ENCODE data around the gene GSE1. TPM values are rescaled to one million over a fixed set of nuclear protein-coding genes. Genes with fewer than 3 reads are reported as not detected.
A peak's percentile ranks its signal among the peaks of the same experiment; 100 is the strongest.

The GSE1 gene
- total RNA-seq, 2 experiments from 2014 or later = 25.1 to 27.6 TPM

GRCh38 chr16:85623997-85624601 lies 11.0 kb downstream of the GSE1 start:
- no peak overlapping the region for H3K27ac Mint-ChIP-seq
- peaks cover 8% of the 10 kb centered on the region for H3K36me3 Mint-ChIP-seq
- no peak for DNase-seq
- H3K4me1 Mint-ChIP-seq = peaks cover 40% of the 10 kb centered on the region
- no peaks in the 10 kb centered on the region for H3K27me3 Mint-ChIP-seq
- no peaks in the 10 kb centered on the region for H3K9me3 Mint-ChIP-seq
- no peak overlapping the region for H3K4me3 Mint-ChIP-seq

- Mint-ChIP-seq H3K4me1 (peaks cover 42% of the 10 kb centered on the region), H3K9me3 (peaks cover 2% of the 10 kb centered on the region), H3K36me3 (peaks cover 11% of the 10 kb centered on the region), H3K27ac (no peak overlapping the region), H3K4me3 (no peak overlapping the region), H3K27me3 (no peaks in the 10 kb centered on the region)
- no peak for DNase-seq
Observed at GRCh38 chr16:85624646-85625045, 11.5 kb downstream of the GSE1 start.

- DNase-seq = no peak
- Mint-ChIP-seq H3K27me3 (no peaks in the 10 kb centered on the region), H3K9me3 (peaks cover 6% of the 10 kb centered on the region), H3K4me3 (no peak overlapping the region), H3K27ac (no peak overlapping the region), H3K4me1 (peaks cover 43% of the 10 kb centered on the region), H3K36me3 (peaks cover 15% of the 10 kb centered on the region)
Observed at GRCh38 chr16:85625053-85625452, 11.9 kb downstream of the GSE1 start.

- peaks cover 16% of the 10 kb centered on the region for H3K36me3 Mint-ChIP-seq
- peaks cover 40% of the 10 kb centered on the region for H3K4me1 Mint-ChIP-seq
- DNase-seq = no peak
- H3K27me3 Mint-ChIP-seq = no peaks in the 10 kb centered on the region
- no peak overlapping the region for H3K4me3 Mint-ChIP-seq
- no peak overlapping the region for H3K27ac Mint-ChIP-seq
- peaks cover 7% of the 10 kb centered on the region for H3K9me3 Mint-ChIP-seq
Observed at GRCh38 chr16:85625485-85626117, 12.5 kb downstream of the GSE1 start.

GRCh38 chr16:85626191-85626981 lies 13.3 kb downstream of the GSE1 start:
- H3K4me3 Mint-ChIP-seq = no peak overlapping the region
- H3K27ac Mint-ChIP-seq = peak overlapping the region; percentile 48

DNA sequence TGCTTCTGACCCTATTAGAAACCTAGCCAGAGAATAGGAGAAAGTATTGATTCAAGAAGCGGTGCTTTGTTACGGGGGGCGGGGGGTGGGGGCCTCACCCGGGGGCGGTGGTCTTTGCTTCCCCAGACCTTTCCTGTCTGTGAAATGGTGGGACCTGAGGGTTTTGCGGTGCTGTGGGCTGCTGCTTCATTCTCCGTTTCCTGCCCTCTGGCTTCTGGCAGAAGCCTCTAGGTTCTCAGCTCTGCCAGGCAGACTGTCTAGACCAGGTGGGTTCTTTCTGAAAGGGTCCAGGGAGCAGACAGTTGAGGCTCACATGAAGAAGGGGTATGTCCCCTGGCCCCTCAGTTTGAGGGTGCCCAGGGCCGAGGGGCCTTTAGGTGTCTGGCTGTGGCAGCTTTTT lies 14.0 kb downstream of the GSE1 start:
- H3K36me3 Mint-ChIP-seq = peaks cover 16% of the 10 kb centered on the region
- peak overlapping the region; percentile 38 for H3K27ac Mint-ChIP-seq
- H3K4me1 Mint-ChIP-seq = peaks cover 32% of the 10 kb centered on the region
- peaks cover 7% of the 10 kb centered on the region for H3K9me3 Mint-ChIP-seq
- H3K27me3 Mint-ChIP-seq = no peaks in the 10 kb centered on the region
- no peak for DNase-seq
- H3K4me3 Mint-ChIP-seq = no peak overlapping the region

More at GRCh38 chr16:85626191-85626981, 13.3 kb downstream of the GSE1 start:
- DNase-seq = no peak
- H3K36me3 Mint-ChIP-seq = peaks cover 16% of the 10 kb centered on the region
- H3K27me3 Mint-ChIP-seq = no peaks in the 10 kb centered on the region
- peaks cover 7% of the 10 kb centered on the region for H3K9me3 Mint-ChIP-seq
- peaks cover 36% of the 10 kb centered on the region for H3K4me1 Mint-ChIP-seq

- H3K4me3 Mint-ChIP-seq = no peak overlapping the region
- peaks cover 7% of the 10 kb centered on the region for H3K9me3 Mint-ChIP-seq
- H3K27ac Mint-ChIP-seq = peak overlapping the region; percentile 38
- H3K36me3 Mint-ChIP-seq = peaks cover 16% of the 10 kb centered on the region
- no peak for DNase-seq
- peaks cover 26% of the 10 kb centered on the region for H3K4me1 Mint-ChIP-seq
- H3K27me3 Mint-ChIP-seq = no peaks in the 10 kb centered on the region
Observed at GRCh38 chr16:85627526-85628264, 14.6 kb downstream of the GSE1 start.

DNA sequence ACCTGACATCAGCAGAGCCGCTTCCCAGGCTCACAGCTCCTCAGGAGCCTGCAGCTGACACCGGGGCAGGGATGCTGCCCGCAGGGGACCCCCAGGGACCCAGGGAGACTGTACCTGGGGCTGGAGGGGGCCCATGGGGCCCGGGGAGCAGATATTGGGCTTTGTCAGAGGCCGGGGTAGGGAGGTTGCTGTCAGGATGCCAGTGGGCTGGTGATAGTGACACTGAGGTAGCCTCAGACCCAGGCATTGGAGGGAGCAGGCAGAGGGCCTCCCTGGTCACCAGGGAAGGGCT lies 15.1 kb downstream of the GSE1 start:
- peaks cover 16% of the 10 kb centered on the region for H3K36me3 Mint-ChIP-seq
- H3K27me3 Mint-ChIP-seq = no peaks in the 10 kb centered on the region
- H3K9me3 Mint-ChIP-seq = peaks cover 7% of the 10 kb centered on the region
- no peak for DNase-seq
- H3K27ac Mint-ChIP-seq = no peak overlapping the region
- no peak overlapping the region for H3K4me3 Mint-ChIP-seq
- H3K4me1 Mint-ChIP-seq = peaks cover 25% of the 10 kb centered on the region

- no peak overlapping the region for H3K27ac Mint-ChIP-seq
- peaks cover 7% of the 10 kb centered on the region for H3K9me3 Mint-ChIP-seq
- H3K4me1 Mint-ChIP-seq = peaks cover 24% of the 10 kb centered on the region
- H3K4me3 Mint-ChIP-seq = no peak overlapping the region
- H3K36me3 Mint-ChIP-seq = peaks cover 16% of the 10 kb centered on the region
- no peak for DNase-seq
- H3K27me3 Mint-ChIP-seq = no peaks in the 10 kb centered on the region
Observed at GRCh38 chr16:85628645-85629044, 15.5 kb downstream of the GSE1 start.

GRCh38 chr16:85629326-85629725 lies 16.2 kb downstream of the GSE1 start:
- Mint-ChIP-seq H3K36me3 (peaks cover 16% of the 10 kb centered on the region), H3K4me1 (peaks cover 22% of the 10 kb centered on the region), H3K9me3 (peaks cover 7% of the 10 kb centered on the region), H3K27ac (no peak overlapping the region), H3K4me3 (no peak overlapping the region), H3K27me3 (no peaks in the 10 kb centered on the region)
- DNase-seq = no peak

DNA sequence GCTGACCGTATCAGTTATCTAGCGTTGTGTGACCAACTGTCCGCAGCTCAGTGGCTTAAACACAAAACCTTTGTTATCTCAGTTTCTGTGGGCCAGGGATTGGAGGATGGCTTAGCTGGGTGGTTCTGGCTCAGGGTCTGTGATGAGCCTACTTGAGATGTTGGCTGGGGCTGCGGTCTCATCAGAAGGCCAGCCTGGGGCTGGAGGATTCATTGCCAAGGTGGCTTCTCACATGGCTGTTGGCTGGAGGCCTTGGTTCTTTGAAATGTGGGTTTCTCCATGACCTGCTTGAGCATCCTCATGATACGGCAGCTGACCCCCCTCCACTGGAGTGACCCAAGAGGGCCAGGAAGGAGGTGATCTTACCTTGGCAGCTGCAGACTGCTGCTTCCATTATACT lies 16.7 kb downstream of the GSE1 start:
- no peak for DNase-seq
- Mint-ChIP-seq H3K9me3 (peaks cover 7% of the 10 kb centered on the region), H3K27ac (no peak overlapping the region), H3K4me3 (no peak overlapping the region), H3K36me3 (peaks cover 16% of the 10 kb centered on the region), H3K4me1 (peaks cover 22% of the 10 kb centered on the region), H3K27me3 (no peaks in the 10 kb centered on the region)

DNA sequence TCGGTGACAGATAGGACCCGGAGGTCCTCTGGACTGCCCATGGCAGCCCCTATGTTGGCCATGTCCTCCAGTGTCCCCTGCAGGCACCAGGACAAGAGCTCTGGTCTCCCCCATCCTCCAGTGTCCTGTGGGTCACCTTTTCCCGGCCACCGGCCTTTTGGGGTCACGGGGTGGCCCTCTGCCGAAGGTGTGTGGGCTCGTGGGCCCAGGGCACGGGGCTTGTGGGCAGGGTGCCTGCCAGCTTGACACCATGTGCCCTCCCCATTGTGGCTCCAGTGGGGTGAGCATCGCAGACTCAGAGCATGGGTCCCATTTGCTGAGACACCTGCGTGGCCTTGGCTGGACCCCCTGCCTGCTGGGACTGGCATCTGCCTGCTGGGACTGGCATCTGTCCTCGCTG lies 18.1 kb downstream of the GSE1 start:
- Mint-ChIP-seq H3K4me3 (no peak overlapping the region), H3K4me1 (peaks cover 18% of the 10 kb centered on the region), H3K36me3 (peaks cover 16% of the 10 kb centered on the region), H3K27me3 (no peaks in the 10 kb centered on the region), H3K27ac (no peak overlapping the region), H3K9me3 (peaks cover 7% of the 10 kb centered on the region)
- DNase-seq = no peak

- no peak for DNase-seq
- peaks cover 7% of the 10 kb centered on the region for H3K9me3 Mint-ChIP-seq
- H3K27me3 Mint-ChIP-seq = no peaks in the 10 kb centered on the region
- H3K4me3 Mint-ChIP-seq = no peak overlapping the region
- peaks cover 16% of the 10 kb centered on the region for H3K36me3 Mint-ChIP-seq
- no peak overlapping the region for H3K27ac Mint-ChIP-seq
- peaks cover 12% of the 10 kb centered on the region for H3K4me1 Mint-ChIP-seq
Observed at GRCh38 chr16:85631802-85632393, 18.8 kb downstream of the GSE1 start.

DNA sequence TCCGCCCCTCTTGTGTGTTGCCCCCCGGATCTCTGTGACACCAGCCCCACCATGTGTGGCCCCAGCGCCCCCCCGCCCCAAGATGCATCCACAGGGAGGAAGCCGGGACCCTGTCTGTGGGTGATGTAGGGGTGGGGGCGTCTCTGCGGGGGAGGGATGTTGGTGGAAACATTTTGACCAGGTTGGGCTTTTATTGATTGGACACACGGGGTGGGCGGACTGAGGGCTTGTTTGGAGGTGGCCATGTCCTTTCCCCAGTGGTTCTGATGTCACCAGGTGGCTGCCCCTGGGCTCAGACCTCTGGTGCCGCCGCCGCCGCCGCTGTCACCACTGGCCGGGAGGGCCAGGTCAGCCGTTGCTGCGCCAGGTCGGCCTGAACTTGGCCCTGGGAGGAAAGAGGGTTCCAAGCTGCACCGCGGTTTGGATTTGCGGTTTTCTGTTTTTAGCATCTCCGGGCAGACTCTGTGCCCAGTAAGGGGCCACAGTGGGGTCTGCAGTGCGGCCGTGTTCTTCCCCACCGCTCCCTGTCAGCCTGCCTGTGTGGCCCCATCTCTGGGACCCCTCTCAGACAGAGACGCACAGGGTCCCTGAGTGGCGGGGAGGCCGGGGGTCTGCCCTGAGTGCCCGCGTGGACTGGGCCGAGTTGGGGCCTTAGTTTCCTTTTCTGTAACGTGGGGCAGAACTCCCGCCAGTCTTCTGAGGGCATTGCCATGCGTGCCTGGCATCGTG lies 19.8 kb downstream of the GSE1 start:
- Mint-ChIP-seq H3K27ac (no peak overlapping the region), H3K4me1 (peaks cover 6% of the 10 kb centered on the region), H3K36me3 (peaks cover 16% of the 10 kb centered on the region), H3K4me3 (no peak overlapping the region), H3K9me3 (peaks cover 7% of the 10 kb centered on the region), H3K27me3 (no peaks in the 10 kb centered on the region)
- DNase-seq = no peak

Data from activated naive CD8-positive, alpha-beta T cell treated with anti-CD3 and anti-CD28 coated beads for 36 hours (primary cell).